ENCODE measurements around the gene PTPRU. TPM values are rescaled to one million over a fixed set of nuclear protein-coding genes. Genes with fewer than 3 reads are reported as not detected.

Gene PTPRU
- total RNA-seq, 1 donor from 2014 or later = 19.0 TPM

- Mint-ChIP-seq H3K27ac (ENCODE audit: unreplicated experiment) (no peak overlapping the region), H3K27me3 (ENCODE audit: unreplicated experiment) (no peaks in the 10 kb centered on the region), H3K9me3 (ENCODE audit: unreplicated experiment) (no peaks in the 10 kb centered on the region), H3K4me3 (ENCODE audit: unreplicated experiment) (no peak overlapping the region), H3K36me3 (ENCODE audit: low read depth, unreplicated experiment) (no peaks in the 10 kb centered on the region), H3K4me1 (ENCODE audit: unreplicated experiment) (peaks cover 5% of the 10 kb centered on the region)
- TF ChIP-seq CTCF (IDR thresholded peaks at IDR 0.05; ENCODE audit: unreplicated experiment) = no peak
- no peak for DNase-seq (ENCODE audit: low spot score)
Measured at GRCh38 chr1:29272147-29272907, 36.0 kb downstream of the PTPRU start.

- no peak overlapping the region for H3K27ac Mint-ChIP-seq (ENCODE audit: unreplicated experiment)
- no peak overlapping the region for H3K4me3 Mint-ChIP-seq (ENCODE audit: unreplicated experiment)
- H3K4me1 Mint-ChIP-seq (ENCODE audit: unreplicated experiment) = peaks cover 5% of the 10 kb centered on the region
Measured at GRCh38 chr1:29275435-29275834, 39.1 kb downstream of the PTPRU start.

GRCh38 chr1:29278124-29278523 is 41.8 kb downstream of the PTPRU start:
- DNase-seq (ENCODE audit: low spot score) = no peak
- TF ChIP-seq CTCF (IDR thresholded peaks at IDR 0.05; ENCODE audit: unreplicated experiment) = no peak
- H3K27ac Mint-ChIP-seq (ENCODE audit: unreplicated experiment) = no peak overlapping the region
- H3K4me3 Mint-ChIP-seq (ENCODE audit: unreplicated experiment) = no peak overlapping the region
- no peaks in the 10 kb centered on the region for H3K9me3 Mint-ChIP-seq (ENCODE audit: unreplicated experiment)
- H3K4me1 Mint-ChIP-seq (ENCODE audit: unreplicated experiment) = no peaks in the 10 kb centered on the region
- no peaks in the 10 kb centered on the region for H3K36me3 Mint-ChIP-seq (ENCODE audit: low read depth, unreplicated experiment)
- peaks cover 7% of the 10 kb centered on the region for H3K27me3 Mint-ChIP-seq (ENCODE audit: unreplicated experiment)

More at GRCh38 chr1:29275435-29275834, 39.1 kb downstream of the PTPRU start:
- peaks cover 3% of the 10 kb centered on the region for H3K27me3 Mint-ChIP-seq (ENCODE audit: unreplicated experiment)
- no peak for DNase-seq (ENCODE audit: low spot score)
- TF ChIP-seq CTCF (IDR thresholded peaks at IDR 0.05; ENCODE audit: unreplicated experiment) = no peak
- H3K36me3 Mint-ChIP-seq (ENCODE audit: low read depth, unreplicated experiment) = no peaks in the 10 kb centered on the region
- no peaks in the 10 kb centered on the region for H3K9me3 Mint-ChIP-seq (ENCODE audit: unreplicated experiment)

- DNase-seq (ENCODE audit: low spot score) = no peak
- H3K4me1 Mint-ChIP-seq (ENCODE audit: unreplicated experiment) = peaks cover 5% of the 10 kb centered on the region
- H3K4me3 Mint-ChIP-seq (ENCODE audit: unreplicated experiment) = no peak overlapping the region
- peaks cover 7% of the 10 kb centered on the region for H3K27me3 Mint-ChIP-seq (ENCODE audit: unreplicated experiment)
- no peaks in the 10 kb centered on the region for H3K9me3 Mint-ChIP-seq (ENCODE audit: unreplicated experiment)
- H3K36me3 Mint-ChIP-seq (ENCODE audit: low read depth, unreplicated experiment) = no peaks in the 10 kb centered on the region
- H3K27ac Mint-ChIP-seq (ENCODE audit: unreplicated experiment) = no peak overlapping the region
- no peak for TF ChIP-seq CTCF (IDR thresholded peaks at IDR 0.05; ENCODE audit: unreplicated experiment)
Measured at GRCh38 chr1:29279406-29279805, 43.1 kb downstream of the PTPRU start.

- no peak for TF ChIP-seq CTCF (IDR thresholded peaks at IDR 0.05; ENCODE audit: unreplicated experiment)
- Mint-ChIP-seq H3K4me1 (ENCODE audit: unreplicated experiment) (peaks cover 6% of the 10 kb centered on the region), H3K27ac (ENCODE audit: unreplicated experiment) (no peak overlapping the region), H3K9me3 (ENCODE audit: unreplicated experiment) (no peaks in the 10 kb centered on the region), H3K36me3 (ENCODE audit: low read depth, unreplicated experiment) (no peaks in the 10 kb centered on the region), H3K27me3 (ENCODE audit: unreplicated experiment) (peaks cover 7% of the 10 kb centered on the region), H3K4me3 (ENCODE audit: unreplicated experiment) (no peak overlapping the region)
- DNase-seq (ENCODE audit: low spot score) = no peak
Measured at GRCh38 chr1:29279951-29280391, 43.6 kb downstream of the PTPRU start.

All from endothelial cell (in vitro differentiated cells).